SK-N-SH (cell line): Measurements from ENCODE around the gene TARS3. TPM values are rescaled to one million over a fixed set of nuclear protein-coding genes. Genes with fewer than 3 reads are reported as not detected.
A peak's percentile ranks its signal among the peaks of the same experiment; 100 is the strongest.

Source experiments
- CTCF ChIA-PET: fragments of 300-600, 350-600 bp; formaldehyde crosslinking; extraction: SDS; loops from one replicate; lab custom pipeline; 2021; lab: Yijun Ruan, JAX
- POLR2A ChIA-PET: fragments of 350-600 bp; sonication (Branson Sonifier 250); formaldehyde crosslinking; extraction: SDS; loops from one replicate; lab custom pipeline; 2020; ENCODE audit warnings: antibody characterized with exemption, inconsistent platforms; lab: Yijun Ruan, JAX
- DNase-seq: peaks from one replicate; pipeline ENCODE4 v3.0.0; 2012
- H2AFZ ChIP-seq: fragments of 200-600 bp; sonication (generic); 2 replicates; pipeline ENCODE4 v1.8.1; 2016; ENCODE audit warnings: antibody characterized with exemption, mild to moderate bottlenecking, low read depth
- H3F3A ChIP-seq: fragments of 200-600 bp; sonication (generic); replicated peaks from 2 replicates; pipeline ENCODE3; 2016; ENCODE audit warnings: antibody characterized with exemption, mild to moderate bottlenecking; ENCODE audit not compliant: insufficient read depth
- H3K27ac ChIP-seq, 2 experiments: fragments of 200-500 bp in 1 of 2; fragments of 200-600 bp in 1 of 2; sonication (Bioruptor generic) in 1 of 2; sonication (generic), shearing (Covaris generic) in 1 of 2; 2 replicates each; pipeline versions ENCODE4 v1.5.1 to v1.6.1; 2014 to 2016; ENCODE audit warnings: low read depth in 2 of 2, inconsistent platforms in 1 of 2, low read length in 1 of 2, mild to moderate bottlenecking in 1 of 2, mixed read lengths in 1 of 2
- H3K27me3 ChIP-seq: fragments of 200-600 bp; sonication (generic), shearing (Covaris generic); 2 replicates; pipeline ENCODE4 v1.6.1; 2016; ENCODE audit warnings: mixed run types; ENCODE audit not compliant: insufficient read depth
- H3K36me3 ChIP-seq, 2 experiments: fragments of 200-500 bp in 1 of 2; fragments of 200-600 bp in 1 of 2; sonication (Bioruptor generic) in 1 of 2; sonication (generic) in 1 of 2; replicated peaks in 1 of 2; 2 replicates each; pipeline versions ENCODE3 to v1.5.1; 2014 to 2016; ENCODE audit warnings: low read length in 1 of 2, mild to moderate bottlenecking in 1 of 2; ENCODE audit not compliant: insufficient read depth in 2 of 2, control insufficient read depth in 1 of 2
- H3K4me1 ChIP-seq, 2 experiments: fragments of 200-500 bp in 1 of 2; fragments of 200-600 bp in 1 of 2; sonication (Bioruptor generic) in 1 of 2; sonication (generic), shearing (Covaris generic) in 1 of 2; 2 replicates each; pipeline versions ENCODE4 v1.5.1 to v1.6.1; 2014 to 2016; ENCODE audit warnings: low read depth in 1 of 2, low read length in 1 of 2, mixed run types in 1 of 2; ENCODE audit not compliant: insufficient read depth in 2 of 2, control insufficient read depth in 1 of 2
- H3K4me2 ChIP-seq: fragments of 200-600 bp; sonication (generic), shearing (Covaris generic); 2 replicates; pipeline ENCODE4 v1.6.1; 2017; ENCODE audit warnings: mixed run types
- H3K4me3 ChIP-seq, 2 experiments: fragments of 200-500 bp in 1 of 2; fragments of 200-600 bp in 1 of 2; sonication (Bioruptor generic) in 1 of 2; sonication (generic), shearing (Covaris generic) in 1 of 2; 2 replicates each; pipeline versions ENCODE4 v1.5.1 to v1.8.1; 2014 to 2016; ENCODE audit warnings: low read depth in 2 of 2, inconsistent platforms in 1 of 2, low read length in 1 of 2, mild to moderate bottlenecking in 1 of 2, mixed read lengths in 1 of 2, moderate library complexity in 1 of 2
- H3K79me2 ChIP-seq: fragments of 200-600 bp; sonication (generic); 2 replicates; pipeline ENCODE4 v1.8.1; 2017; ENCODE audit warnings: mild to moderate bottlenecking; ENCODE audit not compliant: insufficient read depth
- H3K9ac ChIP-seq: fragments of 200-600 bp; sonication (generic); 2 replicates; pipeline ENCODE4 v1.6.1; 2017; ENCODE audit warnings: mixed run types
- H3K9me2 ChIP-seq: fragments of 200-600 bp; sonication (generic); 2 replicates; pipeline ENCODE4 v1.6.1; 2017; ENCODE audit warnings: mixed run types
- H3K9me3 ChIP-seq: fragments of 200-600 bp; sonication (generic); 2 replicates; pipeline ENCODE4 v1.6.1; 2017; ENCODE audit warnings: mixed run types, mild to moderate bottlenecking, moderate library complexity
- H4K20me1 ChIP-seq: fragments of 200-600 bp; sonication (generic); 2 replicates; pipeline ENCODE4 v1.6.1; 2017; ENCODE audit warnings: mild to moderate bottlenecking, mixed run types; ENCODE audit not compliant: insufficient read depth
- CTCF ChIP-seq: fragments of 200-600 bp; sonication (generic); IDR thresholded peaks from 2 replicates; pipeline ENCODE4 v1.6.1; 2017; ENCODE audit warnings: antibody characterized with exemption, mild to moderate bottlenecking, moderate library complexity
- EP300 ChIP-seq, 2 experiments: IDR thresholded peaks; 2 replicates each; pipeline versions ENCODE4 v1.4.0 to v1.6.1; 2012; ENCODE audit warnings: borderline replicate concordance in 1 of 2, low read depth in 1 of 2, low read length in 1 of 2
- FOSL2 ChIP-seq: IDR thresholded peaks from 2 replicates; pipeline ENCODE4 v1.4.0; 2012; ENCODE audit warnings: low read depth, mild to moderate bottlenecking, moderate library complexity, borderline replicate concordance
- FOXJ3 ChIP-seq: sonication (generic); formaldehyde crosslinking; IDR thresholded peaks from 2 replicates; pipeline ENCODE4 v1.5.1; 2020; ENCODE audit warnings: mild to moderate bottlenecking, missing genetic modification reagents
- FOXM1 ChIP-seq: IDR thresholded peaks from 2 replicates; pipeline ENCODE4 v1.4.0; 2012; ENCODE audit warnings: low read depth, mild to moderate bottlenecking
- GABPA ChIP-seq: IDR thresholded peaks from 2 replicates; pipeline ENCODE4 v1.4.0; 2012; ENCODE audit warnings: low read depth, mild to moderate bottlenecking
- JUND ChIP-seq: IDR thresholded peaks from 2 replicates; pipeline ENCODE4 v1.4.0; 2012
- MEF2A ChIP-seq: IDR thresholded peaks from 2 replicates; pipeline ENCODE4 v1.4.0; 2012; ENCODE audit warnings: low read depth, borderline replicate concordance
- MXI1 ChIP-seq: IDR thresholded peaks from 2 replicates; pipeline ENCODE4 v1.6.1; 2012; ENCODE audit warnings: mild to moderate bottlenecking, low read depth, low read length, improper control_type of control experiment
- NFIC ChIP-seq: IDR thresholded peaks from 2 replicates; pipeline ENCODE4 v1.4.0; 2012; ENCODE audit warnings: borderline replicate concordance
- NRF1 ChIP-seq: IDR thresholded peaks from 2 replicates; pipeline ENCODE4 v1.6.1; 2012; ENCODE audit warnings: low read depth, mild to moderate bottlenecking, low read length
- POLR2AphosphoS5 ChIP-seq: IDR thresholded peaks from 2 replicates; pipeline ENCODE4 v1.6.1; 2012; ENCODE audit warnings: low read depth, low read length
- RAD21 ChIP-seq: IDR thresholded peaks from 2 replicates; pipeline ENCODE4 v1.6.1; 2012; ENCODE audit warnings: mild to moderate bottlenecking, low read length
- RFX5 ChIP-seq: IDR thresholded peaks from 2 replicates; pipeline ENCODE4 v1.6.1; 2012; ENCODE audit warnings: mild to moderate bottlenecking, improper control_type of control experiment, low read length
- RXRA ChIP-seq: IDR thresholded peaks from 2 replicates; pipeline ENCODE4 v1.4.0; 2012; ENCODE audit warnings: low read depth, mild to moderate bottlenecking, borderline replicate concordance
- SIN3A ChIP-seq: IDR thresholded peaks from 2 replicates; pipeline ENCODE4 v1.6.1; 2012; ENCODE audit warnings: low read depth, mild to moderate bottlenecking, low read length, moderate library complexity, borderline replicate concordance
- SMC3 ChIP-seq: IDR thresholded peaks from 2 replicates; pipeline ENCODE4 v1.6.1; 2012; ENCODE audit warnings: low read depth, low read length, improper control_type of control experiment
- YY1 ChIP-seq: IDR thresholded peaks from 2 replicates; pipeline ENCODE4 v1.4.0; 2012; ENCODE audit warnings: low read depth, mild to moderate bottlenecking
- whole genome bisulfite sequencing: methylation state at CpG from one replicate; pipeline ENCODE4 v1.1.6; 2017; ENCODE audit warnings: low lambda C conversion rate; 5-methylcytosine and 5-hydroxymethylcytosine counted together
- polyA plus RNA-seq, 3 experiments: library from polyadenylated mRNA; depleted of rRNA; stranded (reverse); fragments of >200 nt; gene quantifications; 2 replicates each; pipeline ENCODE4 v1.2.3, GENCODE V29; 2012
- TF ChIP-seq, protein P1 (sequence below): fragments of 150-350 bp; IDR thresholded peaks from 2 replicates; pipeline ENCODE4 v1.6.1; 2017; ENCODE audit warnings: antibody characterized with exemption, low read length, low read depth, borderline replicate concordance
- TF ChIP-seq, protein P2 (sequence below): IDR thresholded peaks from 2 replicates; pipeline ENCODE4 v1.4.0; 2012; ENCODE audit warnings: low read depth, borderline replicate concordance
- TF ChIP-seq, protein P3 (sequence below): IDR thresholded peaks from 2 replicates; pipeline ENCODE4 v1.4.0; 2012; ENCODE audit warnings: low read depth, borderline replicate concordance
- TF ChIP-seq, protein P4 (sequence below): IDR thresholded peaks from 2 replicates; pipeline ENCODE4 v1.4.0; 2012; ENCODE audit warnings: low read depth

Gene TARS3
- 3.5 and 3.9 TPM in 2 replicates for polyA plus RNA-seq (2012; rRNA removed)
- 4.0 and 4.5 TPM in 2 replicates for polyA plus RNA-seq (2012; cell fraction: cytosol; rRNA removed)
- 9.5 and 9.7 TPM in 2 replicates for polyA plus RNA-seq (2012; cell fraction: nucleus; rRNA removed)

DNA sequence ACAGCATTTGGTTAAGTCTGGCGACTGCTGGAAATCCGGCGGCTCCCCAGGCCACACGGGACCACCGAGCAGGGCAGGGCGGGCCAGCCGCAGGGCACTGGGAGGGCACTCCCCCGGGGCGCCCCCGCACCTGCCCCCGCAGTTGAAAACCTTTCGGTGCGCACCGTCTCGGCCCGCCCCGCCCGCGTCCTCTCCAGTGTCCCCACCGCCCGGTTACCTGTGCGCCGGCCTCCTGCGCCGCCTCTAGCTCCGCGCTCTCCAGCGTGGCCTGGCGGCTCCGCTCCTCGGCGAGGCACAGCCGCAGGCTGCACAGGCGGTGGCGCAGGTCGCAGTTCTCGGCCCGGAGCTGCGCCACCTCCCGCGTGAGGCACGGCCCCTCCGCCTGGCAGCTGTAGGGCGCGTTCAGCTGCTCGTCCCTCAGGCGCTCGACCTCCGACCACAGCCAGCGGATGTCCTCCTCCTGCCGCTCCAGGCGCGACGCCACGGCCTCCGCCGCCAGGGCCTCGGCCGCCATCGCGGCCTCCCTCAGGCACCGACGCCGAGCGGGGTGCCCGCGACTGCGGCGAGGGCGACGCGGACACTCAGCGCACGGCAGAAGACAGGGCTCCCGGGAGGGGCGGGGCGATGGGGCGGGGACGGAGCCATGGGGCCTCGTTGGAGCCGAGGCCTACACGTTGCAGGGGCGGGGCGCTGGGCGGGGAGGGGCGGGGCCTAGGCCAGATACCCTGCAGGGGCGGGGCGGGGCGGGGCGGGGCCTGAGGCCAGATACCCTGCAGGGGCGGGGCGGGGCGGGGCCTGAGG is at the start of gene TARS3:
TARS3 (minus strand) TSS at position 600 of the 801 bp plus-strand sequence; CDS start at position 514, 86 bp downstream.
- peaks cover 21 to 32% of the 10 kb centered on the region in 2 experiments for H3K36me3 ChIP-seq
- no peaks in the 10 kb centered on the region for H3K9me3 ChIP-seq
- POLR2A ChIA-PET: no interaction called here
- H3F3A ChIP-seq: peaks cover 6% of the 10 kb centered on the region
- peak within 1 kb of the TSS; percentile 78 for H3K4me2 ChIP-seq
- peak within 1 kb of the TSS; percentile 77 for H3K9ac ChIP-seq
- H3K4me1 ChIP-seq: peaks cover 0 to 5% of the 10 kb centered on the region in 2 experiments; a peak in 3 of 4 replicates
- TF ChIP-seq SIN3A (peak; percentile 21; the same call in 1 of the 2 replicates), NRF1 (no peak), GABPA (no peak), SMC3 (no peak), RFX5 (no peak), RAD21 (no peak), FOSL2 (no peak), FOXM1 (no peak), JUND (no peak), POLR2AphosphoS5 (peak; percentile 70), MXI1 (peak; percentile 74), NFIC (no peak), YY1 (peak; percentile 50; the same call in 1 of the 2 replicates), MEF2A (no peak), FOXJ3 (CRISPR knock-in tag) (no peak), RXRA (no peak; the same call in 1 of the 2 replicates), CTCF (peak; percentile 27), EP300 (IDR thresholded peaks at IDR 0.05; ENCODE audit: borderline replicate concordance in 1 of 2, low read depth in 1 of 2, low read length in 1 of 2) (no peak)
- TF ChIP-seq, protein P1, sequence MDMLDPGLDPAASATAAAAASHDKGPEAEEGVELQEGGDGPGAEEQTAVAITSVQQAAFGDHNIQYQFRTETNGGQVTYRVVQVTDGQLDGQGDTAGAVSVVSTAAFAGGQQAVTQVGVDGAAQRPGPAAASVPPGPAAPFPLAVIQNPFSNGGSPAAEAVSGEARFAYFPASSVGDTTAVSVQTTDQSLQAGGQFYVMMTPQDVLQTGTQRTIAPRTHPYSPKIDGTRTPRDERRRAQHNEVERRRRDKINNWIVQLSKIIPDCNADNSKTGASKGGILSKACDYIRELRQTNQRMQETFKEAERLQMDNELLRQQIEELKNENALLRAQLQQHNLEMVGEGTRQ: no peak
- TF ChIP-seq, protein P2, sequence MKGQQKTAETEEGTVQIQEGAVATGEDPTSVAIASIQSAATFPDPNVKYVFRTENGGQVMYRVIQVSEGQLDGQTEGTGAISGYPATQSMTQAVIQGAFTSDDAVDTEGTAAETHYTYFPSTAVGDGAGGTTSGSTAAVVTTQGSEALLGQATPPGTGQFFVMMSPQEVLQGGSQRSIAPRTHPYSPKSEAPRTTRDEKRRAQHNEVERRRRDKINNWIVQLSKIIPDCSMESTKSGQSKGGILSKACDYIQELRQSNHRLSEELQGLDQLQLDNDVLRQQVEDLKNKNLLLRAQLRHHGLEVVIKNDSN: peak; percentile 23; the same call in 1 of the 2 replicates
- TF ChIP-seq, protein P3, sequence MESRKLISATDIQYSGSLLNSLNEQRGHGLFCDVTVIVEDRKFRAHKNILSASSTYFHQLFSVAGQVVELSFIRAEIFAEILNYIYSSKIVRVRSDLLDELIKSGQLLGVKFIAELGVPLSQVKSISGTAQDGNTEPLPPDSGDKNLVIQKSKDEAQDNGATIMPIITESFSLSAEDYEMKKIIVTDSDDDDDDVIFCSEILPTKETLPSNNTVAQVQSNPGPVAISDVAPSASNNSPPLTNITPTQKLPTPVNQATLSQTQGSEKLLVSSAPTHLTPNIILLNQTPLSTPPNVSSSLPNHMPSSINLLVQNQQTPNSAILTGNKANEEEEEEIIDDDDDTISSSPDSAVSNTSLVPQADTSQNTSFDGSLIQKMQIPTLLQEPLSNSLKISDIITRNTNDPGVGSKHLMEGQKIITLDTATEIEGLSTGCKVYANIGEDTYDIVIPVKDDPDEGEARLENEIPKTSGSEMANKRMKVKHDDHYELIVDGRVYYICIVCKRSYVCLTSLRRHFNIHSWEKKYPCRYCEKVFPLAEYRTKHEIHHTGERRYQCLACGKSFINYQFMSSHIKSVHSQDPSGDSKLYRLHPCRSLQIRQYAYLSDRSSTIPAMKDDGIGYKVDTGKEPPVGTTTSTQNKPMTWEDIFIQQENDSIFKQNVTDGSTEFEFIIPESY: no peak
- TF ChIP-seq, protein P4, sequence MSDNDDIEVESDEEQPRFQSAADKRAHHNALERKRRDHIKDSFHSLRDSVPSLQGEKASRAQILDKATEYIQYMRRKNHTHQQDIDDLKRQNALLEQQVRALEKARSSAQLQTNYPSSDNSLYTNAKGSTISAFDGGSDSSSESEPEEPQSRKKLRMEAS: peak; percentile 62; the same call in 1 of the 2 replicates
- DNase-seq: peak; percentile 98
- peak within 1 kb of the TSS; percentile 80 to 82 for H3K4me3 ChIP-seq
- H3K27ac ChIP-seq: peak within 1 kb of the TSS; percentile 47 to 78; a peak in 3 of 4 replicates
- no peaks in the 10 kb centered on the region for H3K27me3 ChIP-seq
- CTCF ChIA-PET: interaction anchor here (0.6 to 1.4 kb wide), 3 partner anchors 11 to 807 kb away, joined by 3 to 5 read pairs (median 4); no protein-coding TSS in a partner anchor
- H3K9me2 ChIP-seq: no peaks in the 10 kb centered on the region
- H2AFZ ChIP-seq: peak within 1 kb of the TSS; percentile 81
- WGBS: 0% methylated on average over 16 of the region's 93 CpGs
- H3K79me2 ChIP-seq: peaks cover 11% of the 10 kb centered on the region; the same call in 1 of the 2 replicates
- H4K20me1 ChIP-seq: no peaks in the 10 kb centered on the region
